ENCODE measurements around the gene PCNT. TPM values are rescaled to one million over a fixed set of nuclear protein-coding genes. Genes with fewer than 3 reads are reported as not detected.
A peak's percentile ranks its signal among the peaks of the same experiment; 100 is the strongest.

PCNT gene
- total and polyA plus RNA-seq, 9 of the 15 experiments (the other 6 are each of a cell fraction or from before 2014, with no cell fraction given): 9.1 to 53.5 (median 31.3) TPM

GRCh38 chr21:46423546-46424038 is 99.6 kb downstream of the PCNT start:
- peak in 1 of 4 experiments; percentile 29 for DNase-seq (ENCODE audit: extremely low read depth in 1 of 4, low spot score in 3 of 4)
- H3K27ac ChIP-seq (ENCODE audit: extremely low read depth, low read depth, low read length): no peak overlapping the region
- no peak overlapping the region for H3K4me3 ChIP-seq
- no peak overlapping the region for H2AFZ ChIP-seq (ENCODE audit: low read depth, low read length)
- no TSS peak for BruUV-seq (replicated peaks)
- H3K27me3 ChIP-seq (ENCODE audit: control insufficient read depth in 2 of 2, insufficient read depth in 2 of 2, low read length in 2 of 2): no peaks in the 10 kb centered on the region
- peak; percentile 54 for FAIRE-seq
- no peaks in the 10 kb centered on the region for H3K9me3 ChIP-seq (replicated peaks; ENCODE audit: control insufficient read depth, insufficient read depth, low read depth, low read length)
- ATAC-seq: no peak
- H4K20me1 ChIP-seq (replicated peaks; ENCODE audit: control insufficient read depth, insufficient read depth, low read length): no peaks in the 10 kb centered on the region
- intact Hi-C loops (cut with micrococcal nuclease) (no loop called here), in situ Hi-C loops (cut with MboI) (no loop called here)
- POLR2A ChIA-PET: no interaction called here
- 60% methylated on average over 1 of the region's 1 CpG for WGBS (ENCODE audit: insufficient coverage, low coverage, missing lambda C conversion rate)
- H3K79me2 ChIP-seq (ENCODE audit: control insufficient read depth, insufficient read depth, low read length): no peaks in the 10 kb centered on the region
- peak overlapping the region in 1 of 2 experiments; percentile 70; a peak in 1 of 4 replicates for H3K9ac ChIP-seq (ENCODE audit: insufficient read depth in 1 of 2, low read depth in 2 of 2, low read length in 2 of 2)
- H3K4me2 ChIP-seq (ENCODE audit: insufficient read depth, low read length): no peak overlapping the region
- CTCF ChIA-PET (ENCODE audit: low intra/inter-chr PET ratio): no interaction called here
- no peaks in the 10 kb centered on the region for H3K9me1 ChIP-seq (ENCODE audit: control insufficient read depth, insufficient read depth, low read length)
- peaks cover 0 to 16% of the 10 kb centered on the region in 2 experiments; a peak in 1 of 5 replicates for H3K4me1 ChIP-seq (replicated peaks in 1 of 2; ENCODE audit: control insufficient read depth in 2 of 2, insufficient read depth in 2 of 2, low read length in 2 of 2)
- peaks cover 59% of the 10 kb centered on the region for H3K36me3 ChIP-seq (ENCODE audit: control insufficient read depth, insufficient read depth, low read length)
- TF ChIP-seq PCBP2 (IDR thresholded peaks at IDR 0.05; ENCODE audit: low read depth, low read length, poor library complexity, severe bottlenecking): peak; percentile 88
- no peak for TF ChIP-seq SAP30 (IDR thresholded peaks at IDR 0.05; ENCODE audit: borderline replicate concordance, insufficient read depth, low read depth, low read length, poor library complexity, severe bottlenecking)
- no peak for TF ChIP-seq HNRNPL (IDR thresholded peaks at IDR 0.05; ENCODE audit: low read depth, low read length)
- no peak for TF ChIP-seq RAD51 (IDR thresholded peaks at IDR 0.05; ENCODE audit: borderline replicate concordance, low read depth)
- TF ChIP-seq U2AF2 (optimal IDR thresholded peaks at IDR 0.05; ENCODE audit: low read depth, low read length): no peak
- no peak for TF ChIP-seq GABPA (tag; conservative IDR thresholded peaks at IDR 0.05; ENCODE audit: low read depth)
- TF ChIP-seq DNMT1 (IDR thresholded peaks at IDR 0.05): no peak
- TF ChIP-seq MBD2 (IDR thresholded peaks at IDR 0.05; ENCODE audit: borderline replicate concordance, low read depth): no peak
- peak; percentile 38; the same call in 1 of the 2 replicates for TF ChIP-seq ZNF263 (CRISPR knock-in tag; IDR thresholded peaks at IDR 0.05; ENCODE audit: borderline replicate concordance)
- TF ChIP-seq E2F5 (CRISPR knock-in tag; IDR thresholded peaks at IDR 0.05): no peak
- TF ChIP-seq HNRNPK (IDR thresholded peaks at IDR 0.05; ENCODE audit: low read depth, low read length, poor library complexity, severe bottlenecking): peak; percentile 88
- no peak for TF ChIP-seq ZNF518B (CRISPR knock-in tag; IDR thresholded peaks at IDR 0.05)
- TF ChIP-seq TARDBP (IDR thresholded peaks at IDR 0.05): no peak
- peak; percentile 94 for TF ChIP-seq PCBP1 (IDR thresholded peaks at IDR 0.05; ENCODE audit: low read depth, low read length, poor library complexity, severe bottlenecking)
- TF ChIP-seq TCF15 (CRISPR knock-in tag; IDR thresholded peaks at IDR 0.05): no peak
- no peak for TF ChIP-seq ZBTB43 (CRISPR knock-in tag; IDR thresholded peaks at IDR 0.05)
